GM19240 (cell line): ENCODE data around the gene ARID1B.

Source experiments
- DNase-seq: peaks from one replicate; pipeline ENCODE4 v3.0.0; 2011; ENCODE audit warnings: low spot score; ENCODE audit not compliant: insufficient read length

ARID1B gene

DNA sequence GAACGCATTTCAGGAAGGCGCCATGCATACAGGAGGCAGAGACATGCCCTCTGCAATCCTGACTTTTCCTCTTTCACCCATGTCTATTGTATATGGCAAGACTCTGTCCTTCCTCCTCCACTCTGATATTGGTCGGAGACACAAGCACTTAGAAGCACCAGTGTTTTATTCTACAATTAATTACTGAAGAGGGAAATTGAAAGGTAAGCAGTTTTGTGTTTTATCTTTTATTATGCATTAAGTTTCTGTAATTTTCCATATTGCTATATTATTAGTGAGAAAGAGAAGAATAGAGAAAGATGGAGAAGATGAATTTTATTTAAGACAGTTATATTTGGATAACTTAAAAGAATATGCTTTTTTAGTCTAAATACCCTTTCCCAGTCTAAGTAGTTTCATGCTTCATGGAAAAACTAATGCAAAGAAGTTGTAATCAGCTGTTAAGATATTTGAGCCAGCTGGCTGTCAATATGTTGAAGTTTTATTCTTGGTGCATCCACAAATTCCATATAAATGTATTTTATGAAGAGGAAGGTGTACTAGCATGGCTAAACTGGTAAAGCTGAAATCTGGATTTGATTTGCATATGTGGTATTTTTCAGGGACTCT lies 13.6 kb downstream of the ARID1B start:
- no peak for DNase-seq

DNA sequence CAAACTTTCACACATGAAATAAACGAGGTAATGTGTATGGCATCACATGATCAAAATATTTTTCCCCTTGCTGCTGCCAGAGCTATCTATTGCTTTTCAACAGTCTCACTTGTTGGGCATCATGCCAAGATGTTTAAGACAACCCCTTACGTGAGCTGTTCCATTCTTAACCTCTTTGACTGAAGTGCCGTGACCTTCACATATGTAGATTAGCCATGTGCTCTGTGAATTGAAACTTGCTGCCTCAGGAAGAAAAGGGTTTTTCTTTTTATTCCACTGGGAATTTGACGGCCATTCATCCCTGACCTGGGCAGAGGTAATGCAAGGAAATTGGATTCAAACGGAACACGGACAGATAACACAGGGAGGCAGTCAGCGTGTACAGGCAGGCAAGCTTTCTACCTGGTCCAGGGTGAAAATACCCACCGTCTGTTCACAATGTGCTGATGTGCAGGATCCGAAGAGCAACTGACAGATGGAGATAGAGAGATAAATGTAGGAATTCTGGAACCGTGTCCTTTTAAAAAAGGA lies 14.2 kb downstream of the ARID1B start:
- DNase-seq, result no peak

DNA sequence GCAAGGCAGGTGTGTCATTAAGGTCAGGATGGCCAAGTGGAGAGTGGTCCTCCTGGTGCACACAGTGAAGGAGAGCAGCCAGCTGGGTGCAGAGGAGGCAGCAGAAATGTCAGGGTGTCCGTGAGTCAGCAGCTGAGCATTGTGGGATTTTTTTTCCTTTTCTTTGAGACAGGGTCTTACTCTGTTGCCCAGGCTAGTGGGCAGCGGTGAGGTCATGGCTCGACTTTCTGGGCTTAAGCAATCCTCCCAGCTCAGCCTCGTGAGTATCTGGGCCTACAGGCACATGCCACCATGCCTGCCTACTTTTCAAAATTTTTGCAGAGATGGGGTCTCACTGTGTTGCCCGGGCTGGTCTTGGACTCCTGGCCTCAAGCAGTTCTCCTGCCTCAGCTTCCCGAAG lies 16.0 kb downstream of the ARID1B start:
- no peak for DNase-seq

DNA sequence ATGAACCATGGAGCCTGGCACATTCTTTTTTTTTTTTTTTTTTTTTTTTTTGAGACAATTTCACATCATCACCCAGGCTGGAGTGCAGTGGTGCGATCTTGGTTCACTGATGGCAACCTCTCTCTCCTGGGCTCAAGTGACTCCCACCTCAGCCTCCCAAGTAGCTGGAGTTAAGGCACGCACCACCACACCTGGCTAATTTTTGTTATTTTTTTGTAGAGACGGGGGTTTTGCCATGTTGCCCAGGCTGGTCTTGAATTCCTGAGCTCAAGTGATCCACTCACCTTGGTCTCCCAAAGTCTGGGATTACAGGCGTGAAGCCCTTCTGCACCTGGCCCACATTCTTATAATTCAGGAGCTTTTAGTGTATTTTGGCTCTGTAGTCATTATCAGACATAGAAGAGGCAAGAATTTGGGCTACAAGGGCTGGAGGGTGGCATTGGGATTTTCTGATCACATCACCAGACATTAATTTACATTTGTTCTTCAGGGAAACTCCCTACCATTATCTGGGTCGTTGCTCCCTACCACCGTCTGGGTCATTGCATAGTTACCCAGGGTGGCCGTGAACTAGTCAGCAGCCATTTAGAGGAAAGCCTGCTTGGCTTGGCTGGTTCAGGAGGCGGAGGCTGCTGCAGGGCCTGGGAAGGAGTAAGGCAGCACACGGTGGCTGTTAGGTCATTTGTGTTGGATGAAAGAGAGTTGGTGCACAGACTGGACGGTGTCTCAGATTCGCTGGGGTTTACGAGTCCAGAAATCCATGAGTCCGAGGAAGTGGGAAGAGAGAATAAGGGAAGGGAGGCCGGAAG lies 17.6 kb downstream of the ARID1B start:
- DNase-seq, result no peak

DNA sequence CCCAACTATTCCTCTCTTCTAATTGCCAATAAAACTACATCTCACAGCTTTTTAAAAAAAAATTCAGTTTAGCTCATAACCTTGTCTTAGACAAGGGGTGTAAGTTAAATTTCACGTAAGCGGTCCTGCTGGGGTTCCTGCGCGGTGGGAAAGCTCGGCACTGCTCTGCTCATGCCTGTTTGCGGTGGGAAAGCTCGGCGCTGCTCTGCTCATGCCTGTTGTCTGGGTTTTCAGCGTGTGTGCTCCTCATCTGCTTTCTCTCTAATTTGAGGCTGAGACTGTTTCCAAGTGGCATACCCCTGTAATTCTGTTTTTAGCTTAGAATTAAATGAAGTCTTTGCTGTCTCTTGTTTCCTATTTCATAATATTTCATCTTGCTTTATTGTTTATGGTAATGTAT lies 18.6 kb downstream of the ARID1B start:
- no peak for DNase-seq

DNA sequence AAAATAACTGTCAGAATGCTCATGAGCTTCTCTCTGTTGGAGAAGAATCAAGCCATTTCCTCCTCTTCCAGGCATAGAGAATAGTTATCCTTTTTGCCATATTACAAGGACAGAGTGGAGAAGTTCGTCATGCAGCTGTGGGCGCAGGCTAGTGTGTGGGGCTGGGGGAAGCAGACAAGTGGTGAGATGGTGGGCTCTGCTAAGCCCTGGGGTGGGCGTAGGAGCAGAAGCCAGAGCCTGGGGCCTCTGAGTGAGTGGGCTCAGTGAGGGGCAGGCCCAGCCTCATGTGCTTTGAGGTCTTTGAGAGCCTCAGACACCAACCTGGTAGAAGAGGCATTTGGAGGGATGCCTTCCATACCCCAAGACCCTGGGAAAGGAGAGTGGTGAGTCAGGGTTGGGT lies 19.4 kb downstream of the ARID1B start:
- no peak for DNase-seq

DNA sequence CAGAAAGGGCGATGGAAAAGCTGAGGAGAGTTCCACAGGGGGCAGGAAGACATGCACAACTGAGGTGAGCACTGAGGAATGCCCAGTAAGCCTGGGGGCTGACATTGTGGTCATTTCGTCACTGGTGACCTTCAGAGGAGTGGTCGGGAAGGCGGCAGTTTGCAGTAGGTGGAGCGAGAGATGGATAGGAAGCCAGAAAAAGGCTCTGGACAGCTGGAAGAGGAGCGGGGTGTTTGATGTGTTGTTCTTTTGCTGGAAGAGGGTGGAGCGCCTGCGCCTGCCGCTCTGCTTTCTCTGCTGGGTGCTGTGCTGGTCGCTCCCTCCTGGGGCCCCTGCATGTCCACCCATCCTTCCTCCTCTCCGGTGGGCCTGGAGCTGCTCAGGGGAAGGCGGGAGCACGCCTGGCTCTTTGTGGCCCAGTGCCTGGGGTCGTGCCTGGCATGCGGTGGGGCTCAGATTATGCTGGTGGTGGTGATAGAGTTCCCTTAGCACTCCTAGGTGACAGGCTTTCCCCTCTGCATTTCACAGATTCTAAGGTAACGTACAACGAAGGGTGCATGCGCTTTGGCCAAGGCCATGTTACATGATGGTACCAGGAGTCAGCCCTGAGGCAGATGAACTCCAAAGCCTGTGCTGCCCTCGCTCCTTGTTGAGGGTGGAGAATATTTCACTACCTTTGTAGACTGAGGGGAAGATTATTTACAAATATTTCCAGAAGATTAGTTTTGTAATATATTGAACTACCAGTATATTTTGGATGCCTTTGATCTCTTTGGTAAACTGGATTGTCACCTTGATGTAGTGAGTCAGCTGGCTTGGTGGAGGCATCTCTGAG lies 20.9 kb downstream of the ARID1B start:
- no peak for DNase-seq

DNA sequence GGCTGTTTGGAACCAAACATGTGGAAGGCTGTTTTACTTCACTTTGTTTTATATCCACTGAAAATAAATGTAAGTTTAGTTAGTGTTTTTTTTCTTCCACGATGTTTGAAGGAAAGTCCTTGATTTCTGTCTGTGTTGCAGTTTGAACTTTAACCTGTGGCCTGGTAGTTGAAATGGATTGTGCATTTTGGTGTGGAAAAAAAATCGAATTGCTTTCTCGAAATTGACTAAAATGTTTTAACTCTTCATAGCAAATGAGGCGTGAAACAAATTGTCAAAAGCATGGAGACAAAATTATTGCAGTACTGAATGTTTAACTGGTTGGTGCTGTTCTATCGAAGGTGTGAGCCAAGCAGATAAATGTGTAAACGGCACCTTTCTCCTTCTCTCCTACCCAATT lies 24.5 kb downstream of the ARID1B start:
- no peak for DNase-seq

DNA sequence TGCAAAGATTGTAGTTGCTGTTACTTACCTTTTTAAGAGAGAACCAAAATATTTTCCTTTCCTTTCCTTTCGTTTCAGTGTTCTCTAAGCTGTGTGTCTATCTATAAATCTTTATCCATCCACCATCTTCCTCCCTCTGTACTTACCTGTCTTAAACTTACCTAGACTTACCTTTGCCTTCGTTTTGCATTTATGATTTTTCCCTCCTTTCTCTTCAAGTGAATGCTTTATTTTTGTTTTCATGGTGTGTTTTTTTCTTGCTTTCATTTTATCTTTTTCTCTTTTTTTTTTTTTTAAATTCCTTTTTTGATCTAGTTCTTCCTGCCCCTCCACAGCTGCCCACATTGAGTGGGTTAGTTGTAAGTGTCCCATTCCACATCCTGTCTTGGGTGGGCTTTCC lies 26.2 kb downstream of the ARID1B start:
- no peak for DNase-seq

DNA sequence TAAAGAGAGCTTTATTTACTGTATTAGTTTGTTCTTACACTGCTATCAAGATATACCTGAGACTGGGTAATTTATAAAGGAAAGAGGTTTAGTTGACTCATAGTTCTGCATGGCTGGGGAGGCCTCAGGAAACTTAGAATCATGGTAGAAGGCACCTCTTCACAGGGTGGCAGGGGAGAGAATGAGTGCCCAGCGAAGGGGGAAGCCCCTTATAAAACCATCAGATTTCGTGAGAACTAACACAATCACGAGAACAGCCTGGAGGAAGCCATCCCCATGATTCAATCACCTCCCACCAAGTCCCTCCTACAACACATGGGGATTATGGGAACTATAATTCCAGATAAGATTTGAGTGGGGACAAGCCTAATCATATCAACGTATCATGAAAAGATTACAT lies 27.2 kb downstream of the ARID1B start:
- no peak for DNase-seq

DNA sequence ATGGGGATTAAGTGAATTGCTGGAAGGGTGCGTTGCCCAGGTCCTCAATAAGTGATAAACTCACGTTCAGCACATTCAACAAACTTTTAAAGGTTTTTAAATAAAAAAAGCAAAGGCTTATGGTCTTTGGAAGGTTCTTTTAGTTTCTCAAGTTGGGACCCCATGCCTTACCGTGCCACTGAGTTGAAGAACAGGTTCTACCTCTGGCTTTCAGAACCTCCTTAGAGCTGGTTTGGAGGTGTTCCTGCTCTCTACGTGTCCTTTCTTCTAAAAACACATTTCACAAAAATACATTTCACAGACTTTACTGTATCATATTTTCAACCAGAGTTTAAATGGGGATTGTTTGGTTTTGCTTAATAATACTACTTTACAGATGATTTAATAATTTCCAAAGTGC lies 29.0 kb downstream of the ARID1B start:
- no peak for DNase-seq

DNA sequence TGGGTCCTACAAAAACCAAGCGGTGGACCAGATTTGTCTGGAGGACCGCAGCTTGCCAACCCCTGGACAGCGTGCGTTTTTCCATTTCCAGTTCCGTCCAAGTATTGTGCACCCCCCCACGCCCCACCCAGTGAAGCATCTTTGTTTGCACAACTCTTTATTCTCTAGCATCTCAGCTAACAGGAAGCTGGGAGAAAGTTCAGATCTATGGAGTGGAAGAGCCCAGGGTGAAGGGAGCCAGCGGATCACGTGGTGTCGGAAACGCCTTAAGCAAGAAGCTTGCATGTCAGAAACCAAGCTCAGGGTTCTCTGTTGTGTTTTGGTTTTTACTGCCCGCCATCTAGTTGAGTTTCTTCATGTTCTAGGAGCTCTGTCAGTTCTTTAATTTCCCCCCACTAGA lies 29.9 kb downstream of the ARID1B start:
- no peak for DNase-seq

DNA sequence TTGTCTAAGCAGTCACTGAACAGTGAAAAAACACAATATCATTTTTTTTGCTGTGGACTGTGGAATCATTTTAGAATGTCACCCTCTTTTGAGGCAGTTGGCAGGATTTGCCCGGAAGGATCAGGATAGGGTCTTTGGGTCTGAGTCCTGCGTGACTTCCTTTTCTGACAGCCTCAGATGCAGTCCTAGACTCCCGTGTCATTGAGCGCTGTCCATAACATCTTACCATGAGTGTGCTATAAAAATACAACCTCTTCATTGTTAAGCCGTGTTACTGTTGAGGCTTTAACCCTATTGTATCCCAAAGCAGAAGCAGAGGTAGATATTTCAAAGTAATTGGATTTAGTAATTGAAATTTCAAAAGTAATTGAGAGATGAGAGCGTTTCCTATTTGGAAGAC lies 30.6 kb downstream of the ARID1B start:
- DNase-seq, result no peak

DNA sequence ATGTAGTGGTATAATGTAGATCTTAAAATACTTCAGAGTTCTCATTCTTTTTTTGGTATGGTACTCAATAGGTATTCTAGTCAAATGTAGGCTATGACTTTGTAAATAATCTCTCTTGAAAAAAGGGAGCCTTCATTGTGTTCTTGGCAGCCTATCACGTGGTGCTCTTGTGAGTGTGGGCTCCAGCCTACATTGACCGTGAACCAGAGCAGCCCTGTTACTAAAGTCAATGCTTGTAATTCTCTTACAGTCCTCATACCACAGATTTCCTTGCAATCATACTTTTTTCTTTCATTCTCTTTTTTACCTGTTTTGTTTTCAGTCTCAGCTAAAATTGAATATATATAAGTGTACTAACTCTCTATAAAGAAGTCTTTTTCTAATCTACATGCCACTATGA lies 31.1 kb downstream of the ARID1B start:
- DNase-seq, result no peak

DNA sequence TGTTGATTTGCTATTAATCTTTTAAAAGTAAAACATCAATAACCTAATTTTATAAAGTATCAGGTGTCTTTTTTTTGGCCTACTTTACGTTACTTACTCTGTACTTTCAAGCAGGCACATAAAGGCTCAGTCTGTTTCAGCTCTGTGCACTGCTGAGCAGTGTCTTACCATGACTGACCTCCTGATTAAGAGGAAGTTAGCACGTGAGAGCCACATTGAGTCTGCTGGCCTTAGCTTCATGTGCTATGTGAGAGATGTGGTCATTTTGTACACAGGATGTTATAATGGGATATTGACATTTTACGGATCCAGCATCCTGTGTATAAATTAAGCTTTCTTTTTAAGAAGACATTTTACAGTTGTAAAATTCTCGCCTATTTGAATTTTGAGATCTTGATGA lies 31.9 kb downstream of the ARID1B start:
- DNase-seq, result no peak

DNA sequence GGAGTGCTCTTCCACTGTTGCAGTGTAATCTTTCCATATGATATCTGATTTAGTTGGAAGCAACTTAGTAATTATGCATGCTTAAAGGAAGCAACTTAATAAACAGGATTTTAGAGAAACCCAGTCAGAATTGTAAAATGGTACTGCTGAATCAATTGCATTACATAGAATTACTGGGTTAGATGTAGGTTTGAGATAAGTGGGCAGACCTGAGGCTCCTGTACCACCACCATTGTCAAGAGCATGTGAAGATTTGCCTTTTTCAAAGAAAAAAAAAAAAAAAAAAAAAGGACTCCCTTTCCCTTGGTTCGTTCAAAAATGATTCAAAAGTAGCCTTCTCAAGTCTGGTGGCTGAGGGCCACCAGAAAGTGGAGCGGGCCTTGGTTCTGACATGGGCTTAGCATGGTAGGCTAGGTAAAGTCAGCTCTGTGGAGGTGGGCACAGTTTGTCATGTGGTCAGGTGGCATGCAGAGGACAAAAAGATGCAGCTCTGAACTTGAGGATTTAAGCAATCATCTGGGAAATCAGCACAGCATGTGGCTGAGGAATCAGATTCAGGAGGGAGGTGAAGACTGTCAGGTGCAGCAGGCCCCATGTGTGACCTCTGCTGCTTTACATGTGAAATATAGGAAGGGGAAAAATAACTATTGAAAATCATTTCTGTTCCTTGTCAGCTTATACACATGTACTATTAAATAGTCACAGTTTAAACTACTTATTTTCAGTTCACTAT lies 32.4 kb downstream of the ARID1B start:
- DNase-seq, result no peak

DNA sequence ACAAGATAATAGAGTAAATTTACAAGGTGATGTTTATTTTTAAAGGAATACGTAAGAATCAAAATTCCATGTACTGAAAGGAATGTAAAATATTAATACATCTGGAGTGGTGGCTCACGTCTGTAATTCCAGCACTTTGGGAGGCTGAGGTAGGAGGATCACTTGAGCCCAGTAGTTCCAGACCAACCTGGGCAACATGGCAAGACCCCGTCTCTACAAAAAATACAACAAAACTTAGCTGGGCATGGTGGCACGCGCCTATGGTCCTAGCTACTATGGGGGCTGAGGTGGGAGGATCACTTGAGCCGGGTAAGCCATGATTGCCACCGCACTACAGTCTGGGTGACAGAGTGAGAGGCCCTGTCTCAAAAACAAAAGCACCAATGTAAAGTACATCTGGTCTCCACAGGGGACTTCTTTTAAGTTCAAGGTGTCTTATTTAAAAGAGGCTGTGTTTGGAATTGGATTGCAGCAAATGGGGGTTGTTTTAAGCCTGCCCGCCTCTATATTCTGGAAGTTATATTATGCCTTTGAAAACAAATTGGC lies 36.9 kb downstream of the ARID1B start:
- no peak for DNase-seq

DNA sequence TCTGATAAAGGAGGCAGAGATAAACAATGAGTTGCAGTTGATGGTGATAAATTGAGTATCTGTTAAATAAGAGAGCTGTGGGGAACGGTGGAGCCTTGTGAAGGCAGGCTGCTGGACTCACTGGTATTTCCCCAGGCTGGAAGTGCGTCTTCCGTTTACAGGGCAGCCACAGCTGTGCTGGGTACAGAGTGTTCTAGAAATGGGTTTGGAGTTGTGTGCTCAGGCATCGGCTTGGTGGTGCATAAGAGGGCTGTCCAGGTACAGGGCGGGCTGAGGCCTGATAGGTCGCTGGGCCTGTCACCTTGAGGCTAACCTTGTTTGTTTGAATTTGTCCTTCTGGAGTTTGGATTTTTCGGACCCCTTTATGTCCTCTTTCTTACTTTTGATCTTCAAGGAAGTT lies 39.3 kb downstream of the ARID1B start:
- DNase-seq, result no peak

DNA sequence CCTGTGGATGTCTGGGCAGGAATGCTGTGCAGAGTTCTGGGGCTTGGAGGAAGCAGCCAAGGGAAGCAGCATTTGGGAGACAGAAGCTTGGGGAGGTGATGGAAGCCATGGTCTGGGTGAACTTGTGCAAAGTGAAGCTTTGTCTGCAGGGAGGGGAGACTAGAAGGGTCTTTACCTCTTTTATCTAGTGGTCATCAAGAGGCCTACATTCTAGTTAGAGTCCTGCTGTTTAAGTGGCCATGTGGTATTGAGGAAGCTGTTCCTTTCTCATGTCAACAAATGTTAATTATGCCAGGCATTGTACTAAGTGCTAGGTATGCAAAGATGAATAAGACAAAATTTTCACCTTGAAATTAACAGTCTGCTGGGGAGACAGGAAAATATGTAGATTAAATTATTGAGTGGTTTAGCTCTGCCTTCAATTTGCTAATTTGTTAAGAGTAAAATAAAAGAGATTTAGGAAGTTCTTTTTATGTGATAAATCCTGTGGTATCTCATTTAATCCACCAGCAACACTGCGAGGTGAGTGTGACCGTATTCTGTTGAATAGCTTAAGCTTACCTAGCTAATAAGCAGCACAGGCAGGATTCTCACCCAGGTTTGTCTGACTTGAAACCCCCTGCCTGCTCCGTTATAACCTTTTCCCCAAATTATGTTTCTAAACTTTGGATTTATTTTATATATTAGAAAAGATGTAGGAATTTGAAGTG lies 43.1 kb downstream of the ARID1B start:
- no peak for DNase-seq

DNA sequence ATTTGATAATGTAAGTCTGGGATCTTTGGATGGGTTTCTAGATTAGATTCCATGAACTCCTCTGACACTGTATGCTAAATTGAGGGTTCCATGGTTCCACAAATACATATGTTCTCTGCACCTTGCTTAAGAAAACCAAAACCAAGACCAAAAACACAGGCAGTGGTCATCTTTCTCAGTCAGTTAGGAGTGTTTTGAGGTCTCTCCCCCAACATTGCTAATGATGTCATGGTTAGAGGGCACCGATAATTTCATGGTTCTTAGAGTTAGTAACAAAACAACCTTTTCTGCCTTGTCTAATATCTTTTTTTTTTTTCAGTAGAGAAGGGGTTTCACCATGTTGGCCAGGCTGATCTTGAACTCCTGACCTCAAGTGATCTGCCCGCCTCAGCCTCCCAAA lies 44.5 kb downstream of the ARID1B start:
- DNase-seq, result no peak
